NK-92 treated with Interleukin-12 subunit alpha and Interleukin-12 subunit beta, amount 100 ng/mL, for 24 hours (cell line): ENCODE data around the gene SOCS7.

ENCODE experiments used
- DNase-seq: peaks from one replicate; lab custom pipeline; 2025; lab: John Stamatoyannopoulos, UW

SOCS7 gene

GRCh38 chr17:38351412-38352222, at the start of gene SOCS7:
Gene SOCS7 (plus strand): TSS chr17:38351844. CDS start chr17:38352053, 209 bp downstream.
- peak; percentile 82 for DNase-seq

- no peak for DNase-seq
Observed at GRCh38 chr17:38315497-38315896, 36.1 kb upstream of the SOCS7 start.

- DNase-seq, result no peak
Observed at GRCh38 chr17:38317081-38317480, 34.6 kb upstream of the SOCS7 start.

- DNase-seq, result no peak
Observed at GRCh38 chr17:38320482-38320881, 31.2 kb upstream of the SOCS7 start.

GRCh38 chr17:38322156-38322779, 29.4 kb upstream of the SOCS7 start:
- peak; percentile 29 for DNase-seq

GRCh38 chr17:38322897-38323296, 28.7 kb upstream of the SOCS7 start:
- DNase-seq, result no peak

- no peak for DNase-seq
Observed at GRCh38 chr17:38324141-38324697, 27.4 kb upstream of the SOCS7 start.

GRCh38 chr17:38324772-38325171, 26.9 kb upstream of the SOCS7 start:
- no peak for DNase-seq

- DNase-seq, result no peak
Observed at GRCh38 chr17:38325221-38325851, 26.3 kb upstream of the SOCS7 start.

- no peak for DNase-seq
Observed at GRCh38 chr17:38326996-38327792, 24.4 kb upstream of the SOCS7 start.

GRCh38 chr17:38327936-38328335, 23.7 kb upstream of the SOCS7 start:
- DNase-seq, result no peak

GRCh38 chr17:38328620-38329019, 23.0 kb upstream of the SOCS7 start:
- no peak for DNase-seq

- DNase-seq, result no peak
Observed at GRCh38 chr17:38329284-38329683, 22.4 kb upstream of the SOCS7 start.

GRCh38 chr17:38329808-38330730, 21.6 kb upstream of the SOCS7 start:
- DNase-seq, result no peak

- no peak for DNase-seq
Observed at GRCh38 chr17:38330941-38331411, 20.7 kb upstream of the SOCS7 start.

- no peak for DNase-seq
Observed at GRCh38 chr17:38332735-38333134, 18.9 kb upstream of the SOCS7 start.

GRCh38 chr17:38333635-38334295, 17.9 kb upstream of the SOCS7 start:
- peak; percentile 20 for DNase-seq

GRCh38 chr17:38334480-38335364, 16.9 kb upstream of the SOCS7 start:
- no peak for DNase-seq

- DNase-seq, result no peak
Observed at GRCh38 chr17:38336838-38337237, 14.8 kb upstream of the SOCS7 start.
